PFSK-1 (cell line): ENCODE results near the gene G6PC1.

Experiments used
- POLR2AphosphoS5 ChIP-seq: IDR thresholded peaks from 2 replicates; pipeline ENCODE4 v1.6.1; 2012; ENCODE audit warnings: low read depth, mild to moderate bottlenecking, control low read depth, low read length, moderate library complexity
- REST ChIP-seq, 2 experiments: IDR thresholded peaks; 2 replicates each; pipeline versions ENCODE4 v1.6.1 to v1.8.0; 2011 to 2012; ENCODE audit warnings: low read depth in 2 of 2, low read length in 2 of 2, control low read depth in 1 of 2, inconsistent platforms in 1 of 2, mild to moderate bottlenecking in 1 of 2, moderate library complexity in 1 of 2; ENCODE audit not compliant: insufficient read depth in 1 of 2
- TAF1 ChIP-seq: IDR thresholded peaks from 2 replicates; pipeline ENCODE4 v1.6.1; 2012; ENCODE audit warnings: low read length, control low read depth, borderline replicate concordance; ENCODE audit not compliant: insufficient read depth

- no peak for TF ChIP-seq TAF1
- no peak for TF ChIP-seq REST (IDR thresholded peaks at IDR 0.05; ENCODE audit: insufficient read depth in 1 of 2, low read depth in 2 of 2, low read length in 2 of 2)
- TF ChIP-seq POLR2AphosphoS5: no peak
Observed at GRCh38 chr17:42924891-42925290, 24.3 kb downstream of the G6PC1 start.
